ENCODE results near the gene BTBD9.
"Not testable (repeated sequence)": the region's sequence is repeated elsewhere in the genome, so short reads cannot be mapped to it uniquely, and the experiment has no call there.

BTBD9 gene

DNA sequence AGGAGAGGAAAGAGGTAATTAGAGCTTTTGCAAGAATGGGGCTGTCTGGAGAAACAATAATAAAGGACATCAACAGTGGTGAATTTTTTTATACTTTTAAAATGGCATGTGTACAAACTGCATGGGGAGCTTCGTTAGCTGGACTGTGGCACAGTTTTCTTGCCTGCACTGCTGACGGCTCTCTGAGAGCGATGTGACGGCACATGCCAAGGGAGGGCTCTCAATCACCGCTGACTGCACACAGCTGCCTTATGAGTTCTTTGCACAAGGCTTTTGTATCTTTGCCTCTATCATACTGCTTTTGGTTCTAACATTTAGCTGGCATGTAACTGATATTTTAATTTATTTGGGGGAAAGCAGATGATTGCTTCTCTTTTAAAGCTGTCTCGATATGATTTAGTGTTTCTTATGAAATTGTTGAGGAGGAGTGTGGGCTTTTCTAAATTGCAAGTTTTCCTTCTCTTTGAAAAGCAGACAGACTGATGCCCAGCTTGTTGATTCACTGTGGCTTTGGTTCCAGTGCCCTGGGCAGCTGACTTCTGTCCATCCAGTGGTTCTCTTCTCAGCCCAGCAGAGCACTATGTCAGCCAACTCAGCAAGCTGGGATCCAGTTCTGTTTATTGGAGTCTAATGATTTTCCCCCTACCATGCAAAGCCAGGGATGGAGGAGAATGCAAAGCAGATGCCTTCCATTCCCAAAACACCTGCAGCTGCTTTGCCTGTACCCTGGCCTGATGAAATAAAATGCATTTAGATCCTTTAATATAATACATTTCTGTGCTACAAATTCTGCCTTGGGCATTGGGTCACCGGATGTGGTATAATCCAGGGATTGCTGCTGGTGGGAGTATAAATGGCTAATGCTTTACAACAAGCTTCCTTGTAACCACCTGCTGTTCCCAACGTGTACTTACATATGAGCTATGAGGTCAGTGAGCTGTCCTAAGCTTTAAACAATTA is 496.3 kb downstream of the BTBD9 start:
- no peak for DNase-seq (ENCODE audit: low spot score)

DNA sequence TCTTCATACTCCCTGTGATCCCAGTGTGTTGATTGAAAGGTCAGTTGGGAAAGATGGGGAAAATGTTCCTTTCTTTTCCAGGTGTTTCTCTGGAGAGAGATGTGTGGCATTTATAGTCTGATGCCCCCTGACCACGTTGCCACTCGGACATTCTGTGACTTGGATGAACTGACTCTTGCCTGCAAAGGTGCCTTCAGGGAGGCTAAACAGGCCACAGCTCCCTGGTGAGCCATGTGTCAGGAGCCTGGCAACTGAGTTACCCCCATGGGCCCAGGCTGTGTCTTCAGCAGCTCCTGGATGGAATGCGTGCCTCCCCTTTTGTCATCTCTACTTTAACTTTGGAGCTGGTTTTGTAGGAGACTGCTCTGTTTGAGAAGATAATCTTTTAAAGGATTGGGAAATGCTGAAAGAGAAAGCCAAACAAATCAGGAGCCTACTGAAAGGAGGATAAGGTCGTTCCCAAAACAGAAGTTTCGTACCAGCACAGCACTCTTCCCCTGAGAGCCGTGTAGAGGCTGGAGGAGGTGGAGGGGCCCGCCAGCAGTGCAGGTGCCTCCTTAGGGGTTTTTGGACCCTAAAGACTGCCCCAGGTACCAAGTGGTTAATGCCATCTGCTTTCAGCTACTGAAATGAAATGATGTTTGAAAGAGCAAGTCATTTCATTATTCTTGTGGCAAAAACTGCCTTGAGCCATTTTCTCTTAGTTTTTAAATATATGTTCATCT is 497.4 kb downstream of the BTBD9 start:
- no peak for DNase-seq (ENCODE audit: low spot score)

DNA sequence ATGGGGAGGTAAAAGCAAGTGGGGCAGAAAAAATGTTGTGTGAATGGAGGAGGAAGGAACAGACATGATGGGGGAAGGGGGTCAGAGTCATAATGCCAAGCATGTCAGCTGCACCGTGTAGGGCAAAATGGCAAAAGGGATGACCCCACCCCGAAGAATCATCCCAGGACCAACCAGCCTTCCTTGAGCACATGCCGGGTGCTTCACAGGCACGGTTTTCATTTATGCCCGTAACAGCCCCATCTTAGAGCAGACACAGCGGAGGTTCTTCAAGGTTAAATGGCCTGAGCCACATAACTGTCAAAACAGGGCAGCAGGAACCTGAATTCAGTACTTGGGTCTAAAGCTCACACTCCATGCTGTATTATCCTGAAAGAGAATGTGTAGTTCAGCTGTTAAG is 498.0 kb downstream of the BTBD9 start:
- no peak for DNase-seq (ENCODE audit: low spot score)

DNA sequence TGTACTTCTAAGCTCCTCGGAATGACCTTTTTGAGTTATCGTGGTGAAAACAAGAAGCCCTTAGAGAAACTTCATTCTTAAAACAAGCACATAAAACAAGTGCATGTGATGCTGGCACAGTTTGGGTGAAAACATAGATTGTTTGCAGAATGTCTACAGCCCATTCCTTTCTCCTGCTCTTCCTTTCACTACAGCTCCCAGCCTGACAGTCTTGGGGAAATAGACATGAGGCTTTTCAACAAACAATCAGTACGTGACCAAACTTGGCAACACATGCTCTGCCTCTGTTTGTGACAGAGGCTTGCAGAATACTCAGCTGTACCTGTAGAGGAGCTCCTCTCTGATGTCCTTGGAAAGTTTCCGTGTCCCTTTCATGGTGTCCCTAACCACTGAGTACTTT is 498.6 kb downstream of the BTBD9 start:
- DNase-seq (ENCODE audit: low spot score): no peak

DNA sequence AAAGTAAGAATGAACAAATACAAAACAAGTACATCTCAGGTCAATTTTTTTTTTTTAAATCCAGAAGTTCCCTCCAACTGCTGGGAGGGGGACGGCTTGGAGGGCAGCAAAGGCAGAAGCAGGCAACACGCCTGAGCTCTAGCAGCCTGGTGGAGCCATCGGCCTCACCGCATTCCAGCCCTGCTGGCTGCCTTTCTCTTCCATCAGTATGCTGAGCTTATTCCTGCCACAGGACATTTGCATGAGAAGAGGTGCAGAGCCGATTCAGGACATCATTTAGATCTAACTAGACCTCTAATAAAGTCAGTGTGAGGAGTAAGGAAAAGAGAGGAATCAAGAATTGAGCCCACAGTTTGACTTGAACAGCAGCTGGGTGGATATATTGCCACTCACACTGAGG is 501.4 kb downstream of the BTBD9 start:
- DNase-seq (ENCODE audit: low spot score): no peak

DNA sequence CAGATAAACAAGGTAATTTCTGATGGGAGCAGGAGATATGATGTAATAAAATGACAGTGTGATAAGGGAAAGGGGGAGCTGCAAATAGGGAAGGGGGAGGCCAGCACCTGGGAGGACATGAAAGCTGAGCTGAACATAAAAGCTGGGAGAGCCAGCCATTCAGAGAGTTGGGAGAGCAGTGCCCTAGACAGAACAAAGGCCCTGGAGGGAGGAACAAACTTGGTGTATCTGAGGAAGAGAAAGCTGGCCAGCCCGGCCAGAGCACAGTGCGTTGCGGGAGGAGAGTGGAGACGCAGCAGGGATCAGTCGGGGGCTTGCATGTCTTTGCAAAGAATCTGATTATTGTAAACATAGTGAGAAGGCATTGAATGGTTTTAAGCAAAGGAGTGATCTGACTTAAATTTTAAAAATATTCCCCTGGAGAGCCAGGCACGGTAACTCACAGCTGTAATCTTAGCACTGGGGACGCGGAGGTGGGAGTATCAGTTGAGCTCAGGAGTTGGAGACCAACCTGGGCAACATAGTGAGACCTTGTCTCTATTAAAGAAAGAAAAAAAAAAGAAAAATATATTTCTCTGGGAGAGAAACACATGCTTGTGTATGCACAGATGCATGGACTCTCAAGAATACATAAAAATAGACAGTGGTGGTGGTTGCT is 502.0 kb downstream of the BTBD9 start:
- no peak for DNase-seq (ENCODE audit: low spot score)

DNA sequence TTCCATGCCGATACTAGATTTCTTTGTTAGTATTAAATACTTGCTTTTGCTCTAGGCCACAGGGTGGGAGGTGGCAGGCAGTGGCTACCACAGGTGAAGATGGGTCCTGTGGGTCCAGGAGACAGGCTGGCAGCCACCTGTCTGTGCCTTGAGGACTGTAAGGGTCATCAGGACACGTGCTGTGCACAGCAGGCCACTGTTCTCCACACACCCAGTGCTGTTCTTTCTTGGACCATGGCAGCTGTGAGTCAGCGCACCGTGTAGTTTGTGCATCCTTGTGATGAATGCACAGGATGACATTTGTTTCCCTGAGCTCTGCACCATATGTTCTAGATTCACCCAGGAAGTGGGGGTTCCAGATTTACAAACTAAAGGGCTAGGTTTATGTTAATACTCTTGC is 503.2 kb downstream of the BTBD9 start:
- DNase-seq (ENCODE audit: low spot score): no peak

DNA sequence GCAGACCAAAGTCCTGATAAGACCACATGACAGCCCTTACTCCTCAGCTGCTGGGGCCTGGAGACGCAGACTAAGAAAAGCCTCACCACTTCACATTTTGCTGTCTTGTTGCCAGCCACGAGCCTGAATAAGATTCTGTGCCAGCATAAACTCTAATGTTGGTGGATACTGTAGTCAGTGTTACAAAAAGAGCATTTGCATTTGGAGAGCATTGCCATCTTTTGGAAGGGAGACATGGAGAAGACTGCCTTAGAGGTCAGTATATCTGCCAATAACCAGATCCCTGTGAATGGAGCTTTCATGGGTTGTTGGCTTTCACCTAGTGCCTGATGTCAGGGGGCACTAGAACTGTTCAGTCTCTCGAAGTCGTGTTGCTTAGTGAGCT is 505.0 kb downstream of the BTBD9 start:
- DNase-seq (ENCODE audit: low spot score): no peak

DNA sequence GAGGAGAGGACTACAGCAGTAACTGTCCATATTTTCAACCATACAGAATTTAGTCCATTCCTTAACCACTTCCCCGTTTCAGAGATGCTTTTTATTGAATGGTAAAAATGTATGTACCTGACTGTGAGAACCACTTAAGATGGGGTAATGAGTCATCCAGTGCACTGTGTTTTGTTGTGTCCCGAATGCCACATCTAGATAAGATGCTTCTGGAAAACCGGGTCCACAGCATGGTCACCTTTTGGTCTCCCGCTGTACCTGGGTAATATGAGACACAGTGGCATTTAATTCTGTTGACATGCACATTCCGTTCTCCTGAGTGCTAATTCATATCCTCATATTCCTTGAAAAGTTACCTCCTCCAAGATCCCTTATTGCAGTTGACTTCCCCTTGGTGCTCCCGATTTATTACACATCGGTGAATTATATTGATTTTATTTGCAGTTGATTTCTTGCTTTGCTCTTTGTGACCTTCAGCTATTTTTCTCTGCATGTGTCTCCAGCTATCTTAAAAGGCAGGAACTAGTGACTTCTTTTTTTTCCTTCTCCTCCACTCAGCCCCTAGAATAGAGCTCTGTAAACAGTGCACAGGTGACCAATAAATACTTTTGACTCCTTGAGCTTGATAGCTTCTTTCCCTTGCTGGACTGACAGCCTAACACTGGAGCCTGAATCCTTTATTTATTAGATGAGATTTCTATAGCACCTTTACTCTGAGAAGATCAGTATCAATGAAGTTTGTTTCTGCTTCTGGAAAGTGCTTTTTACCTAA is 505.6 kb downstream of the BTBD9 start:
- no peak for DNase-seq (ENCODE audit: low spot score)

DNA sequence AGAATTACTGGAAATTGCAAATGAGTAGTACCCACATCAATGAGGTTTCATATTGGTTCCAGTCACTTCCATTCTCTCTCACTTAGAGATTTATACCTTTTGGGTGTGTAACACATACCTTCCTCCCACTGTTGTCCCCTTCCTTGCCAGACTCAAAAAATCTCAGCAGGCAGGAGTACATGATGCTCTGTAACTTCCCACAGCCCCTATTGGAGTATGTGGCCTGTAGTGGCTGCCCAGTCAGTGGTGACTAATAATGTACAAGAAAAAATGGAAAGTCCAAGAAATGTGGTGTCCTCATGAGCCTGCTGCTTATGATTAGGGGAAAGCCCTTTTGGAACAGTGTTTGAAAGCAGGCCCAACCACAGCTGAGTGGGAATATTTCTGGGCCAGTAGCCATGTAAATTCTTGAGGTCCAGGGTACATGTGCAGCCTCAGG is 508.2 kb downstream of the BTBD9 start:
- DNase-seq (ENCODE audit: low spot score): no peak

DNA sequence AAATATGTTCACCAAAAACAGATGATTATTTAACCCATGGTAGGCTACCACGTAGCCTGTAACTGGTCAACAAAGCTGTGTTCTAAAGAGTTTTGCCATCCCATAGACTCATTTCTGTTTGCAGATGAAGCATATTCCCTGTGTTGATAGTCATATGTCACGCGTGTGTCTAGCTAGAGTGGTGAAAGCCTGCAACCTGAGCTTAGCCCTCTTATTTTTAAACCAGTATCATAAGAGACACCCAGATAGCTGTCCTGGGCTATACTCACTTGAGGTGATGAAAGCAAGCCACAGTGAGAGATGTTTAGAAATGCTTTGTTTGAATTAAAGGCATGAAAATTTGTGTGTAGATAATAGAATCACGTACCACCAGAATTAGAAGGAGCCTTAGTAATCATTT is 512.4 kb downstream of the BTBD9 start:
- DNase-seq (ENCODE audit: low spot score): no peak

DNA sequence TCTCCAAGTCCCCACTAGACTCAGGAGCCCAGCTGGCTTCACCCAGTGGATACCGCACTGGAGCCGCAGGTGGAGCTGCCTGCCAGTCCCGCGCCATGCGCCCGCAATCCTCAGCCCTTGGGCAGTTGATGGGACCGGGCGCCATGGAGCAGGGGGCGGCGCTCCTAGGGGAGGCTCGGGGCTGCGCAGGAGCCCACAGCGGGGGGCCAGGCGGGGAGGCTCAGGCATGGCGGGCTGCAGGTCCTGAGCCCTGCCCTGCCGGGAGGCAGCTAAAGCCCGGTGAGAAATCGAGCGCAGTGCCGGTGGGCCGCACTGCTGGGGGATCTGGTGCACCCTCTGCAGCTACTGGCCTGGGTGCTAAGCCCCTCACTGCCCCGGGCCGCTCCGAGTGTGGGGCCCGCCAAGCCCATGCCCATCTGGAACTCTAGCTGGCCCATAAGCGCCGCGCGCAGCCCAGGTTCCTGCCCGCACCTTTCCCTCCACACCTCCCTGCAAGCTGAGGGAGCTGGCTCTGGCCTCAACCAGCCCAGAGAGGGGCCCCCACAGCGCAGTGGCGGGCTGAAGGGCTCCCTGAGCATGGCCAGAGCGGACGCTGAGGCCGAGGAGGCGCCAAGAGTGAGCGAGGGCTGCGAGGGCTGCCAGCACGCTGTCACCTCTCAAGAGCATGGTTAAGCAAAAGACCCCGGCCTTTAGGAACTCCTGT is 515.4 kb downstream of the BTBD9 start:
- not testable (repeated sequence) for DNase-seq (ENCODE audit: low spot score)

DNA sequence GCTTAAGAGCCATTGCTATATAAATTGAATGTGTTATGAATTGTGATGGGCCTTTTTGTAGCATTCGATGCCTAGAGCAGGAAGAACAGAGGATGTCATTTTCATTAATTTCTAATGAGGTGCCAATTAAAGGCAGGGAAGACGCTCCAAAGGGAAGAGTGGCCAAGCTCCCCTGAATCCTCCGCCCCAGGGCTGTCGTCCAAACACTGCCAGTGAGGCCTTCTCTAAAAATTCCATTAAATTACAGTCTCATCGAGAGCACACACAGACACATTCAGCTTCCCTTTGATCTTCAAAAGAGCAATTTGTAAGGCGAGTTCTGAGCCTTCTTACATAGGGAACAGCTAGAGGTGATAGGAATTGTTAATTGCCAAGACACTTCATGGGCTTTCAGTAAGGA is 520.2 kb downstream of the BTBD9 start:
- DNase-seq (ENCODE audit: low spot score): no peak

DNA sequence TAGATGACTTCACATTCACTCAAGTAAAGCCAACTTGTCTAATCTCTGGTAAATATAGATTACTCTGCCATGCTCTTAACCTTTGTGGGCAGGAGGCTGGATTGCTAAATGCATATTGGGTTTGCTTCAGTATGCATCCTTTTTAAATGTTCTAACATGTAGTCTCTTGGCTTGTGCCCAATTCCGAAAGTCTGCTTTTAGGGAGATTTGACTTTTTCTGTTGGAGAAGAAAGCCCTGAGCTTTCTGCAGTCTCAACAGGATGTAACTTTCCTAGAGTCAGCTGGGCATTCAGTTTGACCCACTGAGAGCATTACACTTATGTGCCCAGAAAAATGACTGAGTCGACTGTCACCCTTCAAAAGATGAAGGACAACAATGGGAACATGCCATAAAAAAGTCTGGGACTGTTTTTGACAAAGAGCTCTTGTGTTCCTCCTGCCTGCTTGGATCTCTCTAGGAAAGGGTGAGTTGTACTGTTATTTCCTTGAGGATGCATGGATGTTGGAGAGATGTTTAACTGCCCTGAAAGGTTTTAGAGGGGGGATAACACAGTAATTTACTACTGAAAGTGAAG is 520.9 kb downstream of the BTBD9 start:
- DNase-seq (ENCODE audit: low spot score): no peak

Measured in SW480 (cell line).